ENCODE data around the gene TIGD3.

GRCh38 chr11:65340226-65340625, 14.3 kb upstream of the TIGD3 start:
- TF ChIP-seq, protein P1, sequence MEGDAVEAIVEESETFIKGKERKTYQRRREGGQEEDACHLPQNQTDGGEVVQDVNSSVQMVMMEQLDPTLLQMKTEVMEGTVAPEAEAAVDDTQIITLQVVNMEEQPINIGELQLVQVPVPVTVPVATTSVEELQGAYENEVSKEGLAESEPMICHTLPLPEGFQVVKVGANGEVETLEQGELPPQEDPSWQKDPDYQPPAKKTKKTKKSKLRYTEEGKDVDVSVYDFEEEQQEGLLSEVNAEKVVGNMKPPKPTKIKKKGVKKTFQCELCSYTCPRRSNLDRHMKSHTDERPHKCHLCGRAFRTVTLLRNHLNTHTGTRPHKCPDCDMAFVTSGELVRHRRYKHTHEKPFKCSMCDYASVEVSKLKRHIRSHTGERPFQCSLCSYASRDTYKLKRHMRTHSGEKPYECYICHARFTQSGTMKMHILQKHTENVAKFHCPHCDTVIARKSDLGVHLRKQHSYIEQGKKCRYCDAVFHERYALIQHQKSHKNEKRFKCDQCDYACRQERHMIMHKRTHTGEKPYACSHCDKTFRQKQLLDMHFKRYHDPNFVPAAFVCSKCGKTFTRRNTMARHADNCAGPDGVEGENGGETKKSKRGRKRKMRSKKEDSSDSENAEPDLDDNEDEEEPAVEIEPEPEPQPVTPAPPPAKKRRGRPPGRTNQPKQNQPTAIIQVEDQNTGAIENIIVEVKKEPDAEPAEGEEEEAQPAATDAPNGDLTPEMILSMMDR (IDR thresholded peaks at IDR 0.05; ENCODE audit: low read depth, low read length, missing input control), result no peak
- TF ChIP-seq FOXA2 (IDR thresholded peaks at IDR 0.05), result no peak

All from liver (tissue), 2 donors.